SK-N-SH (cell line): ENCODE data around the gene LYRM4. TPM values are rescaled to one million over a fixed set of nuclear protein-coding genes. Genes with fewer than 3 reads are reported as not detected.

Experiments used
- CTCF ChIA-PET: fragments of 300-600, 350-600 bp; formaldehyde crosslinking; extraction: SDS; loops from one replicate; lab custom pipeline; 2021; lab: Yijun Ruan, JAX
- POLR2A ChIA-PET: fragments of 350-600 bp; sonication (Branson Sonifier 250); formaldehyde crosslinking; extraction: SDS; loops from one replicate; lab custom pipeline; 2020; ENCODE audit warnings: antibody characterized with exemption, inconsistent platforms; lab: Yijun Ruan, JAX
- DNase-seq: peaks from one replicate; pipeline ENCODE4 v3.0.0; 2012
- H2AFZ ChIP-seq: fragments of 200-600 bp; sonication (generic); 2 replicates; pipeline ENCODE4 v1.8.1; 2016; ENCODE audit warnings: antibody characterized with exemption, mild to moderate bottlenecking, low read depth
- H3F3A ChIP-seq: fragments of 200-600 bp; sonication (generic); replicated peaks from 2 replicates; pipeline ENCODE3; 2016; ENCODE audit warnings: antibody characterized with exemption, mild to moderate bottlenecking; ENCODE audit not compliant: insufficient read depth
- H3K27ac ChIP-seq, 2 experiments: fragments of 200-500 bp in 1 of 2; fragments of 200-600 bp in 1 of 2; sonication (Bioruptor generic) in 1 of 2; sonication (generic), shearing (Covaris generic) in 1 of 2; 2 replicates each; pipeline versions ENCODE4 v1.5.1 to v1.6.1; 2014 to 2016; ENCODE audit warnings: low read depth in 2 of 2, inconsistent platforms in 1 of 2, low read length in 1 of 2, mild to moderate bottlenecking in 1 of 2, mixed read lengths in 1 of 2
- H3K27me3 ChIP-seq: fragments of 200-600 bp; sonication (generic), shearing (Covaris generic); 2 replicates; pipeline ENCODE4 v1.6.1; 2016; ENCODE audit warnings: mixed run types; ENCODE audit not compliant: insufficient read depth
- H3K36me3 ChIP-seq, 2 experiments: fragments of 200-500 bp in 1 of 2; fragments of 200-600 bp in 1 of 2; sonication (Bioruptor generic) in 1 of 2; sonication (generic) in 1 of 2; replicated peaks in 1 of 2; 2 replicates each; pipeline versions ENCODE3 to v1.5.1; 2014 to 2016; ENCODE audit warnings: low read length in 1 of 2, mild to moderate bottlenecking in 1 of 2; ENCODE audit not compliant: insufficient read depth in 2 of 2, control insufficient read depth in 1 of 2
- H3K4me1 ChIP-seq, 2 experiments: fragments of 200-500 bp in 1 of 2; fragments of 200-600 bp in 1 of 2; sonication (Bioruptor generic) in 1 of 2; sonication (generic), shearing (Covaris generic) in 1 of 2; 2 replicates each; pipeline versions ENCODE4 v1.5.1 to v1.6.1; 2014 to 2016; ENCODE audit warnings: low read depth in 1 of 2, low read length in 1 of 2, mixed run types in 1 of 2; ENCODE audit not compliant: insufficient read depth in 2 of 2, control insufficient read depth in 1 of 2
- H3K4me2 ChIP-seq: fragments of 200-600 bp; sonication (generic), shearing (Covaris generic); 2 replicates; pipeline ENCODE4 v1.6.1; 2017; ENCODE audit warnings: mixed run types
- H3K4me3 ChIP-seq, 2 experiments: fragments of 200-500 bp in 1 of 2; fragments of 200-600 bp in 1 of 2; sonication (Bioruptor generic) in 1 of 2; sonication (generic), shearing (Covaris generic) in 1 of 2; 2 replicates each; pipeline versions ENCODE4 v1.5.1 to v1.8.1; 2014 to 2016; ENCODE audit warnings: low read depth in 2 of 2, inconsistent platforms in 1 of 2, low read length in 1 of 2, mild to moderate bottlenecking in 1 of 2, mixed read lengths in 1 of 2, moderate library complexity in 1 of 2
- H3K79me2 ChIP-seq: fragments of 200-600 bp; sonication (generic); 2 replicates; pipeline ENCODE4 v1.8.1; 2017; ENCODE audit warnings: mild to moderate bottlenecking; ENCODE audit not compliant: insufficient read depth
- H3K9ac ChIP-seq: fragments of 200-600 bp; sonication (generic); 2 replicates; pipeline ENCODE4 v1.6.1; 2017; ENCODE audit warnings: mixed run types
- H3K9me2 ChIP-seq: fragments of 200-600 bp; sonication (generic); 2 replicates; pipeline ENCODE4 v1.6.1; 2017; ENCODE audit warnings: mixed run types
- H3K9me3 ChIP-seq: fragments of 200-600 bp; sonication (generic); 2 replicates; pipeline ENCODE4 v1.6.1; 2017; ENCODE audit warnings: mixed run types, mild to moderate bottlenecking, moderate library complexity
- H4K20me1 ChIP-seq: fragments of 200-600 bp; sonication (generic); 2 replicates; pipeline ENCODE4 v1.6.1; 2017; ENCODE audit warnings: mild to moderate bottlenecking, mixed run types; ENCODE audit not compliant: insufficient read depth
- CHD2 ChIP-seq: fragments of 150-350 bp; IDR thresholded peaks from 2 replicates; pipeline ENCODE4 v1.6.1; 2018; ENCODE audit warnings: low read length; ENCODE audit not compliant: partially characterized antibody
- ELF1 ChIP-seq: IDR thresholded peaks from 2 replicates; pipeline ENCODE4 v1.4.0; 2012
- EZH2phosphoT487 ChIP-seq: fragments of 200-600 bp; sonication (generic); IDR thresholded peaks from 2 replicates; pipeline ENCODE4 v1.6.1; 2017; ENCODE audit warnings: low read depth, mixed run types, mild to moderate bottlenecking, antibody characterized with exemption, moderate library complexity, borderline replicate concordance
- GABPA ChIP-seq: IDR thresholded peaks from 2 replicates; pipeline ENCODE4 v1.4.0; 2012; ENCODE audit warnings: low read depth, mild to moderate bottlenecking
- GATA2 ChIP-seq: sonication (generic); formaldehyde crosslinking; IDR thresholded peaks from 2 replicates; pipeline ENCODE4 v1.5.0; 2020; ENCODE audit warnings: mild to moderate bottlenecking, missing genetic modification reagents
- IRF3 ChIP-seq: fragments of 150-350 bp; IDR thresholded peaks from 2 replicates; pipeline ENCODE4 v1.6.1; 2016; ENCODE audit warnings: mild to moderate bottlenecking, low read depth, low read length
- JUND ChIP-seq: IDR thresholded peaks from 2 replicates; pipeline ENCODE4 v1.4.0; 2012
- MXI1 ChIP-seq: IDR thresholded peaks from 2 replicates; pipeline ENCODE4 v1.6.1; 2012; ENCODE audit warnings: mild to moderate bottlenecking, low read depth, low read length, improper control_type of control experiment
- NRF1 ChIP-seq: IDR thresholded peaks from 2 replicates; pipeline ENCODE4 v1.6.1; 2012; ENCODE audit warnings: low read depth, mild to moderate bottlenecking, low read length
- POLR2AphosphoS5 ChIP-seq: IDR thresholded peaks from 2 replicates; pipeline ENCODE4 v1.6.1; 2012; ENCODE audit warnings: low read depth, low read length
- RAD21 ChIP-seq: IDR thresholded peaks from 2 replicates; pipeline ENCODE4 v1.6.1; 2012; ENCODE audit warnings: mild to moderate bottlenecking, low read length
- RCOR1 ChIP-seq: fragments of 150-350 bp; IDR thresholded peaks from 2 replicates; pipeline ENCODE4 v1.6.1; 2017; ENCODE audit warnings: antibody characterized with exemption, low read length
- SMC3 ChIP-seq: IDR thresholded peaks from 2 replicates; pipeline ENCODE4 v1.6.1; 2012; ENCODE audit warnings: low read depth, low read length, improper control_type of control experiment
- TAF1 ChIP-seq: IDR thresholded peaks from 2 replicates; pipeline ENCODE4 v1.6.1; 2012; ENCODE audit warnings: low read depth, mild to moderate bottlenecking, low read length, moderate library complexity, borderline replicate concordance
- TEAD4 ChIP-seq: IDR thresholded peaks from 2 replicates; pipeline ENCODE4 v1.4.0; 2012; ENCODE audit warnings: mild to moderate bottlenecking, borderline replicate concordance; ENCODE audit not compliant: insufficient read depth
- USF2 ChIP-seq: fragments of 150-350 bp; IDR thresholded peaks from 2 replicates; pipeline ENCODE4 v1.6.1; 2017; ENCODE audit warnings: antibody characterized with exemption, low read length, low read depth, borderline replicate concordance
- ZBTB33 ChIP-seq: IDR thresholded peaks from 2 replicates; pipeline ENCODE4 v1.4.0; 2012; ENCODE audit warnings: low read depth, borderline replicate concordance
- WGBS: methylation state at CpG from one replicate; pipeline ENCODE4 v1.1.6; 2017; ENCODE audit warnings: low lambda C conversion rate; 5-methylcytosine and 5-hydroxymethylcytosine counted together
- polyA plus RNA-seq, 3 experiments: library from polyadenylated mRNA; depleted of rRNA; stranded (reverse); fragments of >200 nt; gene quantifications; 2 replicates each; pipeline ENCODE4 v1.2.3, GENCODE V29; 2012
- TF ChIP-seq, protein P1 (sequence below): fragments of 200-600 bp; sonication (generic); IDR thresholded peaks from 2 replicates; pipeline ENCODE4 v1.6.1; 2017; ENCODE audit warnings: antibody characterized with exemption, mild to moderate bottlenecking, moderate library complexity

The LYRM4 gene
- polyA plus RNA-seq, 1 of the 3 experiments (the other 2 are of a cell fraction) = 37.2 TPM

DNA sequence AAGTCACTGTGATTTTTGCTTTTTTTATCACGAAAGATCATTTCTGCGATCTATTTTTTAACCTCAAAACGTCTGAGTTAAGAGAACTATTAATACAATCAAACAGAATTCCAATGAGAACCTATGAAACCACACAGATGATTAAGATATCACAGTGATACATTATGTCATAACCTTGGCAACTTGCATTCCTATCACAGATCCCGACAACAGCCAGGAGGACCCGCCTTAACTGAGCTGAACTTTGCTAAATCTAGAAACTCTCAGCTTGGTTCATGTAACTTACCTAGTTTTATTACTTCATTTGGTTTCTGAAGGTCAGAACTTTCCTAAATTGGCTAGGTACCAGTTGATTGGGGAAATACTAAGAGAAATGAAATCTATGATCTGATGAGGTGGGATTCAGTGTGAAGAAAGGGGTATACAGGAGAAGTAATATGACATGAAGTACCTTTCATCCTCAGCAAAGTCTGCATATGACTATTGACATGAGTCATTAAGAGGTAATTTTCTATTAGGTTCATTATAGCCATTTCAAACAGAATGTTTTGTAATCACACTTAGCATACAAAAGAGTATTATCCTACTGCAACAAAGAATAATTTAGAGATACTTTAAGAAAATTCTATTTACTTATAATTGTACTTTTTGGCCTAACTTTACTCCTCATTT, 11.2 kb downstream of the LYRM4 start:
- Histone ChIP-seq H3K36me3 (peaks cover 9 to 15% of the 10 kb centered on the region in 2 experiments), H3K27ac (peak overlapping the region in 1 of 2 experiments; percentile 29; a peak in 1 of 4 replicates), H3K79me2 (peaks cover 28% of the 10 kb centered on the region), H4K20me1 (peaks cover 7% of the 10 kb centered on the region; the same call in 1 of the 2 replicates), H3K4me1 (peaks cover 0 to 2% of the 10 kb centered on the region in 2 experiments; a peak in 3 of 4 replicates), H3K9ac (no peak overlapping the region), H3K4me3 (no peak overlapping the region), H3K9me2 (no peaks in the 10 kb centered on the region), H2AFZ (no peak overlapping the region), H3K9me3 (no peaks in the 10 kb centered on the region), H3K27me3 (no peaks in the 10 kb centered on the region), H3F3A (no peaks in the 10 kb centered on the region), H3K4me2 (no peak overlapping the region)
- CTCF ChIA-PET = interaction anchor here (0.6 kb wide), 1 partner anchor 106 kb away, joined by 3 read pairs; no protein-coding TSS in a partner anchor
- POLR2A ChIA-PET = no interaction called here
- 71% methylated on average over 5 of the region's 5 CpGs for WGBS
- no peak for TF ChIP-seq USF2
- no peak for TF ChIP-seq TEAD4
- TF ChIP-seq ZBTB33 = no peak
- no peak for TF ChIP-seq SMC3
- TF ChIP-seq MXI1 = no peak
- TF ChIP-seq, all 33 proteins: peak for 0
- DNase-seq = no peak

DNA sequence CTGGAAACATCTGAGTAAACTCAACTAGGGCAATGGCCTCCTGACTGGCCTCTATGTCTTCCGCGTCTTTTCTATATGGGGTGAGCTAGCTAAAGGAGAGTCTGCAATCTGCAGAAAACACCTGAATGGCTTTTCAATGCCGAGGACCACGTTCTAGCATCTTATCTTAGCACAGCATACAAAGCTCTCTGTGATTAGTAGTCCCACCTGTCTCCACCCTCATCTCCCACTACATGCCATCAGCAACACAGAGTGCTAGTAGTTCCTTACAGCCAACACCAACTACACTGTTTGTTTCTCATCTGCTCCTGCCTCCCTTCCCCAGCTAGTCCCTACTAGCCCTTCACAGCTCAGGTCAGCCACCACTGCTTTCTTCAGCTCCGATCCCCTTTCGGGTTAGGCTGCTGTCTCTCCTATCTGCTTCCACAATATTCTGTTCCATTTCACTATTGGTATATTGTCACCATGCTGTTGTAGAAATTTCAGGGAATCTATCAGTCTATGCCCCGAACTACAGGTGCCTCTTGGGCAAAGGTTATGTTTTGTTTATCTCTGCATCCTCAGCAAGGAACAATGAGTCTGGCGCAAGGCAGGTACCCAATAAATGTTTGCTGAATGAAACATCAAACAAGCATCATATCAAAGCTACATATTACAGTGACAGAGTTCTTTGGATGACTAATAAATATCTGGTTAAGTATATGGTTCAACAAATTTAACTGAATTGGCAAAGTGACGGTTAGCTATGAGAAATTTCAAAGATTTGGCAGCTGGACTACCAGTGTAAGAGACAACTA, 12.2 kb downstream of the LYRM4 start:
- no peaks in the 10 kb centered on the region for H3F3A ChIP-seq
- no peak overlapping the region for H3K4me3 ChIP-seq
- no peak for DNase-seq
- no peak overlapping the region for H3K9ac ChIP-seq
- peaks cover 7% of the 10 kb centered on the region; the same call in 1 of the 2 replicates for H4K20me1 ChIP-seq
- ChIA-PET POLR2A (no interaction called here), CTCF (interaction anchor here (0.7 kb wide), 1 partner anchor 28 kb away, joined by 3 read pairs; no protein-coding TSS in a partner anchor)
- 91% methylated on average over 9 of the region's 9 CpGs for WGBS
- H3K4me2 ChIP-seq = no peak overlapping the region
- no peaks in the 10 kb centered on the region for H3K9me2 ChIP-seq
- no peaks in the 10 kb centered on the region for H3K27me3 ChIP-seq
- no peak overlapping the region for H3K27ac ChIP-seq
- H3K36me3 ChIP-seq = peaks cover 7 to 11% of the 10 kb centered on the region in 2 experiments
- H2AFZ ChIP-seq = no peak overlapping the region
- no peaks in the 10 kb centered on the region for H3K9me3 ChIP-seq
- H3K79me2 ChIP-seq = peaks cover 28% of the 10 kb centered on the region
- H3K4me1 ChIP-seq = peaks cover 0 to 2% of the 10 kb centered on the region in 2 experiments; a peak in 3 of 4 replicates
- TF ChIP-seq JUND (no peak), GATA2 (no peak), ELF1 (no peak), NRF1 (no peak), GABPA (no peak), RAD21 (no peak), IRF3 (no peak), SMC3 (no peak), CHD2 (no peak), POLR2AphosphoS5 (no peak), EZH2phosphoT487 (no peak), RCOR1 (no peak), TAF1 (no peak)
- TF ChIP-seq, protein P1, sequence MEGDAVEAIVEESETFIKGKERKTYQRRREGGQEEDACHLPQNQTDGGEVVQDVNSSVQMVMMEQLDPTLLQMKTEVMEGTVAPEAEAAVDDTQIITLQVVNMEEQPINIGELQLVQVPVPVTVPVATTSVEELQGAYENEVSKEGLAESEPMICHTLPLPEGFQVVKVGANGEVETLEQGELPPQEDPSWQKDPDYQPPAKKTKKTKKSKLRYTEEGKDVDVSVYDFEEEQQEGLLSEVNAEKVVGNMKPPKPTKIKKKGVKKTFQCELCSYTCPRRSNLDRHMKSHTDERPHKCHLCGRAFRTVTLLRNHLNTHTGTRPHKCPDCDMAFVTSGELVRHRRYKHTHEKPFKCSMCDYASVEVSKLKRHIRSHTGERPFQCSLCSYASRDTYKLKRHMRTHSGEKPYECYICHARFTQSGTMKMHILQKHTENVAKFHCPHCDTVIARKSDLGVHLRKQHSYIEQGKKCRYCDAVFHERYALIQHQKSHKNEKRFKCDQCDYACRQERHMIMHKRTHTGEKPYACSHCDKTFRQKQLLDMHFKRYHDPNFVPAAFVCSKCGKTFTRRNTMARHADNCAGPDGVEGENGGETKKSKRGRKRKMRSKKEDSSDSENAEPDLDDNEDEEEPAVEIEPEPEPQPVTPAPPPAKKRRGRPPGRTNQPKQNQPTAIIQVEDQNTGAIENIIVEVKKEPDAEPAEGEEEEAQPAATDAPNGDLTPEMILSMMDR = no peak
